H1 (cell line): ENCODE data around the gene LINC00632. TPM values are rescaled to one million over a fixed set of nuclear protein-coding genes. Genes with fewer than 3 reads are reported as not detected.

Experiments
- ATF2 ChIP-seq: IDR thresholded peaks from 2 replicates; pipeline ENCODE4 v1.6.1; 2012; ENCODE audit warnings: low read length, inconsistent platforms
- CHD1 ChIP-seq: IDR thresholded peaks from 2 replicates; pipeline ENCODE4 v1.6.1; 2012; ENCODE audit warnings: low read depth, low read length, improper control_type of control experiment
- CHD7 ChIP-seq: fragments of 300-600 bp; sonication (generic); IDR thresholded peaks from 2 replicates; pipeline ENCODE4 v1.7.1; 2012; ENCODE audit warnings: low read length, moderate library complexity, mild to moderate bottlenecking, inconsistent platforms; ENCODE audit not compliant: insufficient replicate concordance
- CTBP2 ChIP-seq: IDR thresholded peaks from 2 replicates; pipeline ENCODE4 v1.7.0; 2011; ENCODE audit warnings: borderline replicate concordance, mild to moderate bottlenecking, moderate library complexity, mixed read lengths, low read length; ENCODE audit not compliant: insufficient read depth, insufficient read length
- SP4 ChIP-seq: IDR thresholded peaks from 2 replicates; pipeline ENCODE4 v1.6.1; 2012; ENCODE audit warnings: low read length, inconsistent platforms
- TCF12 ChIP-seq: IDR thresholded peaks from 2 replicates; pipeline ENCODE4 v1.6.1; 2011; ENCODE audit warnings: low read depth, mild to moderate bottlenecking, low read length
- polyA plus RNA-seq, 7 experiments: library from polyadenylated mRNA; depleted of rRNA in 3 of 7; stranded (reverse) in 5 of 7; unstranded in 2 of 7; fragments of >200 nt in 5 of 7; fragments of 200-250 nt in 2 of 7; gene quantifications; 1 replicate in 5 of 7; 2 replicates in 1 of 7; 4 replicates in 1 of 7; pipeline versions ENCODE4 v1.2.1 to v1.2.3, GENCODE V29; 2011 to 2013; ENCODE audit warnings: missing spikeins in 2 of 7, mixed read lengths in 2 of 7
- total RNA-seq: library from RNA; stranded (reverse); fragmentation: NEBNext Ultra II Directional; extraction: Animal tissue kit (Norgen Biotek cat#: 25700); gene quantifications from 2 replicates; pipeline ENCODE4 v1.2.1, GENCODE V29; 2021

LINC00632 gene
- total and polyA plus RNA-seq, 2 of the 8 experiments (the other 6 are each of a cell fraction or from before 2014, with no cell fraction given), result 24.5 to 85.1 TPM

GRCh38 chrX:140767646-140768045, 58.1 kb downstream of the LINC00632 start (continued):
- TF ChIP-seq CHD7 (no peak), CTBP2 (no peak), CHD1 (no peak), TCF12 (no peak), ATF2 (no peak), SP4 (no peak)
